T-helper 1 cell treated with Interleukin-12 subunit alpha and Interleukin-12 subunit beta and Interleukin-4 antibody, amounts not matched to agents 30 μg/mL and 1 μg/mL, for 36 hours (primary cell): ENCODE data around the gene NUP188.
"Not testable (repeated sequence)": the region's sequence is repeated elsewhere in the genome, so short reads cannot be mapped to it uniquely, and the experiment has no call there.

Source experiments
- H3K27ac Mint-ChIP-seq: one replicate; pipeline ENCODE4 v1.8.0; 2021; ENCODE audit warnings: mild to moderate bottlenecking, mixed read lengths
- H3K27me3 Mint-ChIP-seq: one replicate; pipeline ENCODE4 v1.8.0; 2021; ENCODE audit warnings: low read depth, mixed read lengths
- H3K36me3 Mint-ChIP-seq: one replicate; pipeline ENCODE4 v1.8.0; 2021; ENCODE audit warnings: low read depth, mixed read lengths
- H3K4me1 Mint-ChIP-seq: one replicate; pipeline ENCODE4 v1.8.0; 2021; ENCODE audit warnings: low read depth, mixed read lengths
- H3K4me3 Mint-ChIP-seq: one replicate; pipeline ENCODE4 v1.8.0; 2021; ENCODE audit warnings: mild to moderate bottlenecking, moderate library complexity, mixed read lengths
- H3K9me3 Mint-ChIP-seq: one replicate; pipeline ENCODE4 v1.8.0; 2021; ENCODE audit warnings: mixed read lengths

Gene NUP188

DNA sequence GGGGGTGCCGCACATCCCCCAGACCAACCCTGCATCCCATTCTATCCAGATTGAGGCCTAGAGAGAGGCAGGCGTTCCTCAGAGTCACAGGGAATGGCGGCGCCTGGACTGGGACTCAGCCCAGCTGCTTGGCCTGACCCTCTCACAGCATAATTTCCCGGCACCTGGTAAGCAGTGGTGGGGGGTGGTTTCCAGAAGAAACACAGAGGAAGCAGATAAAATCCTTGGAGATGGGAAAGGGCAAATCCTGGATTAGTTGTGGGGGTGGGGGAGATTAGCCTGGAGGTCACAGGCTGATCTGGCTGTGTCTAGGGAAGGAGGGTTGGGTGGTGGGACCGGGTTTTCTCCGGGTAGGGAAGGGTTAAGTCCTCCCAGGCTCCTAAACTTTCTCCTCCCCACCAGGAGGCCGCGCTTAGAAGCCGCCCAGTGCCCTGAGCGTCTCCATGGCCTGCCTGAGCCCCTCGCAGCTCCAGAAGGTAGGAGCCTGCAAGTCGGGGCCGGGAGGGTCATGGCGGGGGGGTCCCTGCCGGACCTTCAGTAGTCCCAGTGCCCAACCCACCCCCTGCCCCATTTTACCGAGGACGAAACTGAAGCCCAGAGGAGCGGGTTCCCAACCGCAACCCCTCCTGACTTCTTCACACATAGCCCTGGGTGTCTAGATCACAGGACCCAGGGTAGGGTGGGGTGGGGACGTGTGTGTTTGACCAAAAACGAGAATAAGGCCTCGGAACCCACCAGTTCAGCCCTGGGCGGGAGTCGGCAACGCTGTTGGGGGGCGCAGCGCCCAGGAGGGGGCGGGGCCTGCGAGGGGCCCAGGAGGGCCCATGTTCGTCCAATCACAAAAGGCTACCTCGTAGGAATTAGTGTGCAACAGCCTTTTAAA lies 25.4 kb upstream of the NUP188 start:
- no peak overlapping the region for H3K4me3 Mint-ChIP-seq
- H3K27ac Mint-ChIP-seq, result no peak overlapping the region
- peaks cover 14% of the 10 kb centered on the region for H3K36me3 Mint-ChIP-seq
- no peaks in the 10 kb centered on the region for H3K9me3 Mint-ChIP-seq
- peaks cover 15% of the 10 kb centered on the region for H3K4me1 Mint-ChIP-seq
- no peaks in the 10 kb centered on the region for H3K27me3 Mint-ChIP-seq

DNA sequence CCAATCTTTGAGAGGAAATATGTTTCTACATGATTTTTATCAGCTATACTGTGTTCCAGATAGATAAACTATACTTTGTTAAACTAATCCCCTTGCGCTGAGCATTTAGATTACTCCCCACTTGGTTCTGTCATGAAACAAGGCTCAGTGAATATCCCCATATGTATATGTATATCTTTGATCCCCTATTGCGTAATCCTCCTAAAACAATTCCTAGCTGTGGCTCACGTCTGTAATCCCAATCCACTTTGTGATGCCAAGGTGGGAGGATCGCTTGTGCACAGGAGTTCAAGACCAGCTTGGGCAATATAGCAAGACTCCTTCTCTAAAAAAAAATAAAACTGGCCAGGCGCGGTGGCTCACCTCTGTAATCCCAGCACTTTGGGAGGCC lies 24.0 kb upstream of the NUP188 start:
- H3K27me3 Mint-ChIP-seq, result no peaks in the 10 kb centered on the region
- peaks cover 20% of the 10 kb centered on the region for H3K4me1 Mint-ChIP-seq
- H3K4me3 Mint-ChIP-seq, result no peak overlapping the region
- H3K36me3 Mint-ChIP-seq, result peaks cover 4% of the 10 kb centered on the region
- no peak overlapping the region for H3K27ac Mint-ChIP-seq
- no peaks in the 10 kb centered on the region for H3K9me3 Mint-ChIP-seq

DNA sequence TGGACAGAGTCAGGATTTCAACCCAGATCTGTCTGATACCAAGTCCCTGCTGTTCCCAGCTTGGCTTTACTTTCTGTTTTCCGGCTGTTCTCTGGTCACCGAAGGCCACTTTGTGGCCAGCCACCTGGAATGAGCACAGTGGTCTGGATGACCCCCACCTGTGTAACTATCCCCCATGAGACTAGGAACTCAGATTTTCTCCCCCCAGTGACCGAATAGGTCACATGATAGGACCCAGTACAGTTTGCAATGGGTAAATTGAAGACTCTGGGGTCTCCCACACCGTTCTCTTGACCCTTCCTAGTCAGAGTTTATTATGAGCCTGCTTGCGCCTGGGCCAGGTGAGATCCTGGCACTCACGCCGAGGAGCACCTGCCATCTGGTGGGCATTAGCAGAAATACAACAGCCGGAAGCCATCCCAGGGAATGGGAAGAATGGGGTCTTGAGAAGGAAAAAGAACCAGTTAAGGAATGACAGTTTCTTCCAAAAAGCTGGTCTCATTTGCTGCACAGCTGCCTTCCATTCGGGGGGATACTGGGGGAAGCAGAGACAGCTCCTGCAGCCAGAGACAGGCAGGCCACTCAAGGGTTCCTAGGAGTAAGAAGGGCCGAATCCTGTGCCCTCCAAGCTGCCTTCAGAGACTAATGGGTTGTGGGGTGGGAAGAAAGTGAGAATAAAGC lies 19.6 kb upstream of the NUP188 start:
- H3K4me1 Mint-ChIP-seq, result peaks cover 17% of the 10 kb centered on the region
- peak overlapping the region; percentile 34 for H3K27ac Mint-ChIP-seq
- no peaks in the 10 kb centered on the region for H3K9me3 Mint-ChIP-seq
- no peak overlapping the region for H3K4me3 Mint-ChIP-seq
- H3K27me3 Mint-ChIP-seq, result no peaks in the 10 kb centered on the region
- no peaks in the 10 kb centered on the region for H3K36me3 Mint-ChIP-seq

DNA sequence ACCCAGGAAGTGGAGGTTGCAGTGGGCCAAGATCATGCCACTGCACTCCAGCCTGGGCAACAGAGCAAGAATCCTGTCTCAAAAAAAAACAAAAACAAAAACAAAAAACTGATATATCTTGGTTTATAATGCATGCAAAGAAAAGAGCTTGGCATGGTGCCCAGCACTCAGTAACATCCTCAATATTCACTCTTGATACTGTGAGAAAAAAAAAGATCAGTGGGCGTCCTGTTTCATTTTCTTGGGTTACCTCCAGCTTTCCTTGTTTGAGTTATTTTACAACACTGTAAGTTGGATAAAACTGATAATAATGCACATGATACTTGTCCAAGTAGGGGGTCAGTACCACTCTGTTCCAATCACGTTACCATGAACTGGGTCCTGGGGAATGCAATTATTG lies 18.9 kb upstream of the NUP188 start:
- H3K27me3 Mint-ChIP-seq, result no peaks in the 10 kb centered on the region

DNA sequence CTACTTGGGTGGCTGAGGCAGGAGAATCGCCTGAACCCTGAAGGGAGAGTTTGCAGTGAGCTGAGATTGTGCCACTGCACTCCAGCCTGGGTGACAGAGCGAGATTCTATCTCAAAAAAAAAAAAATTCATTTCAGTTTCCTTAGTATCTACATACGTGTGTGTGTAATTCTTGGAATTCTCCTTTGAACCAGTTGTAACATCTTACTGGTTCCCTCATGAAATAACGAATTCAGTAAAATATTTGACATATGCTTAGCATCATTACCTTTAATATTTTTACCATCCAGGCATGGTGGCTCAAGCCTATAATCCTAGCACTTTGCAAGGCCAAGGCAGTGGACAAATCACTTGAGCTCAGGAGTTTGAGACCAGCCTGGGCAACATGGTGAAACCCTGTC lies 17.9 kb upstream of the NUP188 start:
- H3K9me3 Mint-ChIP-seq, result no peaks in the 10 kb centered on the region

More for the DNA sequence above, 18.9 kb upstream of the NUP188 start:
- no peaks in the 10 kb centered on the region for H3K9me3 Mint-ChIP-seq
- no peak overlapping the region for H3K4me3 Mint-ChIP-seq
- no peaks in the 10 kb centered on the region for H3K36me3 Mint-ChIP-seq
- H3K27ac Mint-ChIP-seq, result no peak overlapping the region
- peaks cover 17% of the 10 kb centered on the region for H3K4me1 Mint-ChIP-seq

DNA sequence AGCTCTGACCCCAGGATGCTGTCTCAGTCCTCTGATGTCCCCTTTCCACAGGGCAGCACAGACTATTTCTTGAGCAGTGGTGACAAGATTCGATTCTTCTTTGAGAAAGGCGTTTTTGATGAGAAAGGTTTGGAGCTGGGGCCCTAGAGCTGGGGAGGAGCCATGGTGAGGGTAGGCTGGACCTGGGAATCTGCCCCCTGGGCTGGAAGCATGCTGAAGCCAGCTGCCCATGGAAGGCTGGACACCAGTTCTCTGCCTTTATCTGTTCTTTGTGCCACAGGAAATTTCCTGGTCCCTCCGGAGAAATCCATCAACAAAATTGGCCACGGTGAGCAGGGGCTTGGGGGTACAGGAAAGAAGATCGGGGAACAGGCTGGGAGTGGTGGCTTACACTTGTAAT lies 13.8 kb upstream of the NUP188 start:
- no peaks in the 10 kb centered on the region for H3K27me3 Mint-ChIP-seq
- H3K4me1 Mint-ChIP-seq, result no peaks in the 10 kb centered on the region
- no peak overlapping the region for H3K27ac Mint-ChIP-seq
- H3K9me3 Mint-ChIP-seq, result no peaks in the 10 kb centered on the region
- H3K36me3 Mint-ChIP-seq, result no peaks in the 10 kb centered on the region
- no peak overlapping the region for H3K4me3 Mint-ChIP-seq

More for the DNA sequence above, 17.9 kb upstream of the NUP188 start:
- Mint-ChIP-seq H3K27me3 (no peaks in the 10 kb centered on the region), H3K36me3 (no peaks in the 10 kb centered on the region), H3K4me3 (no peak overlapping the region), H3K4me1 (peaks cover 17% of the 10 kb centered on the region), H3K27ac (no peak overlapping the region)

DNA sequence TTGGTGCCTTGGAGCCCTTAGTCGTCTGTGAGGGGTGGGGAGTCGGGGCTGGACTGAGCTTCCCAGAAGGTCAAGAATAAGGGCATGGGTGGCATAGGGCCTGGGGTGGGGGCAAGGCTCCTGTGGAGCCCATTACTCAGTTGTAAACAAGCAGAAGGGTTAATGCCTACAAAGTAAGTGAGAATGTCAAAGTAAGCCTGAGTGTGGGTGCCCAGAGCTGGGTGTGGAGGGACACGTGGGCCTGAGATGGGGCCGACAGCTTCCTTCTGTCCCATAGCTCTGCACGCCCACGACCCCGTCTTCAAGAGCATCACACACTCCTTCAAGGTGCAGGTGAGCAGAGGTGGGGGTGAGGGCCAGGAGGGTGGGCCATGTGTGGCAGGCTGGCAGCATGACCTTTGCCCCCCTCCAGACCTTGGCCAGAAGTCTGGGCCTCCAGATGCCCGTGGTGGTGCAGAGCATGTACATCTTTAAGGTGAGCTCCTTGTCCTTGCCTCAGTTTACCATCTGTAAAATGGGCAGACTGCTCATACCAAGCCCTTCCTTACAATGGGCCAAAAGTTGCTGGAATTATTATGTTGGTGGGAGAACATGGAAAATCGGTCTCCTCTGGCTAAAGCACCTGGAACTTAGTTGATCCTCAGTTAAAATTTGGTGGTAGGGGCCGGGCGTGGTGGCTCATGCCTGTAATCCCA lies 11.2 kb upstream of the NUP188 start:
- no peaks in the 10 kb centered on the region for H3K4me1 Mint-ChIP-seq
- no peak overlapping the region for H3K4me3 Mint-ChIP-seq
- H3K27ac Mint-ChIP-seq, result no peak overlapping the region
- H3K27me3 Mint-ChIP-seq, result no peaks in the 10 kb centered on the region
- no peaks in the 10 kb centered on the region for H3K36me3 Mint-ChIP-seq
- H3K9me3 Mint-ChIP-seq, result no peaks in the 10 kb centered on the region

DNA sequence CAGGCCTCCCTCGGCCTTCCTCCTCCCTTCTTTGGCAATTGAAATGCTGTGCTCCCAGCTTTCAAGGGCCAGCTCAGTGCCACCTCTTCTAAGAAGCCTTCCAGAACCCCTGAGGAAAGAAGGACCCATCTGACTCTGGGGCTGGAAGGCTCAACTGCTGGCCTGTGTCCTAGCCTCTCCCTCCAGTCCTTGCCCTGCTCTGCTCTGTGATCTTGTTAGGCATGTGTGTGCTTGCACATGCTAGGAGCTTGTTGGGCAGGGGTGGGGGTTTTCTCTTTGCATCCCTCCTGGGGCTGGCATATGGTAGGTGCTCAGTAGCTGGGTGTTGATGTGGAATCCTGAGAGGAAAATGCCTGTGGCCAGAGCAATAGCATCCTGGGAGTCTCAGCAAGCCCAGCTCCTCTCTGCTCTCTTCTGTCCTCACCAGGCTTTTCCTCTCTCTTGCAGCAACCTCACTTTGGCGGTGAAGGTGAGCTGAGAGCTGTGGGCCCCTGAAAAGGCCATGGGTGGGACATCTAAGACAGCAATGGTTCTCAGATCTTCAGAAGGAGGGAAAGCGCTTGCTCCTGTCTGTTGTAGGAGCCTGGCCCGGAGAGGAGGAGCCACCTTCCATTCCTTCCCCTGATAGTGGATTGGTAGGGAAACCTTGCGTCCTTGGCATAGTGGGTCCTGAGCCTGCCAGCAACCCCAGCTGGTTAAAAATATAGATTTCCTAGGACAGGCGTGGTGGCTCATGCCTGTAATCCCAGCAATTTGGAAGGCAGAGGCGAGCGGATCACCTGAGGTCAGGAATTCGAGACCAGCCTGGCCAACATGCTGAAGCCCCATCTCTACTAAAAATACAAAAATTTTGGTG lies 10.0 kb upstream of the NUP188 start:
- Mint-ChIP-seq H3K36me3 (no peaks in the 10 kb centered on the region), H3K27me3 (no peaks in the 10 kb centered on the region), H3K4me3 (no peak overlapping the region), H3K27ac (no peak overlapping the region), H3K4me1 (no peaks in the 10 kb centered on the region), H3K9me3 (no peaks in the 10 kb centered on the region)

DNA sequence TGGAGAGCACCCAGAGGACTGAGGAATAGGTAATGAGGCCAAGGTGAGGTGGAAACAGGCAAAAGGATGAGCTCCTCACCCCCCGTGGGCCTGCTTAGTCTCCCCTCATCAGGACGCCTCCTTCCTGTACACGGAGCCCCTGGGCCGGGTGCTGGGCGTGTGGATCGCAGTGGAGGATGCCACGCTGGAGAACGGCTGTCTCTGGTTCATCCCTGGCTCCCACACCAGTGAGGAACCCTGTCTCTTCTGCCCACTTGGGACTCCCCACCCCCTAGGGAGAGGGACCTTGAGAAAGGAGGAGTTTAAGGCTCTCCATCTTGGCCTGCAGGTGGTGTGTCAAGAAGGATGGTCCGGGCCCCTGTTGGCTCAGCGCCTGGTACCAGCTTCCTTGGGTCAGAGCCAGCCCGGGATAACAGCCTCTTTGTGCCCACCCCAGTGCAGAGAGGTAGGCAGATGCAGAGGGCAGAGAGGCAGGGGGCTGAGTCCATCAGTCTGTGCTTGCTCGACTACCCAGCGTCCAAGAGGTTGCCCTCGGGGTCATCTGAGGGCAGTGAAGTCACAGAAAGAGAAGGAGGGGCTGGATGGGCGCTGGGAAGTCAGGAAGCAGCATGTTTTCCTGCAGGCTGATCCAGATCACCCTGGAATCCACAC lies 7.1 kb upstream of the NUP188 start:
- H3K36me3 Mint-ChIP-seq, result peaks cover 1% of the 10 kb centered on the region
- H3K4me3 Mint-ChIP-seq, result no peak overlapping the region
- no peak overlapping the region for H3K27ac Mint-ChIP-seq

DNA sequence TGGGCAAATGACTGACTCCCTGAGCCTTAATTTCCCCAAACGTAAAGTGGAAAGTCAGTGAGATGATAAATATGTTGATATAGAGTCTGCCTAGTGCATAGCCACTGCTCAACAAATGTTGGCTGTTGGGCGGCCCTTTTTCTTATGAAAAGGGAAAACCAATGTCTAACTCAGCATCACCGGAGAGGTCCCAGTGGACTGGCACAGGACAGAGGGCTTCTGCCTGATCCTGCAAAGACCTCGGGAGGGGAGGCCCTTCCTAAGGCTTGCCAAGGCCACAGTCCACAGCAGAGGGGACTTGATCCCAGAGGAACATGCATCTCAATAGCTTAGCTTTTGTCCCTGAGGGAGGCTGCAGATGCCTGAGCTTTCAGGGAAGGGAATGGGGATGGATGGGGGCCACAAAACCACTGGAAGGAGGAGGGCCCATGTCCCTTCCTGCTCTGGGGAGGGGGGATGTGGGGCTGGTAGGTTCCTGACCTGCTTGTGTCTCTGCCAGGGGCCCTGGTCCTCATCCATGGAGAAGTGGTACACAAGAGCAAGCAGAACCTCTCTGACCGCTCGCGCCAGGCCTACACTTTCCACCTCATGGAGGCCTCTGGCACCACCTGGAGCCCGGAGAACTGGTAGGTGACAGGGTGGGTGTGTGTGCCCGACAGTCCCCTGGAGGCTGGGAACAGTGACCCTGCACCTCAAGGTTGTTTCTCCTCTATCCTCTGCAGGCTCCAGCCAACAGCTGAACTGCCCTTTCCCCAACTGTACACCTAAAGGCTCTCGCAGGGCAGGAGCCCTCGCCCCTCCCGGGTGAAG lies 6.3 kb upstream of the NUP188 start:
- H3K36me3 Mint-ChIP-seq, result peaks cover 8% of the 10 kb centered on the region
- no peak overlapping the region for H3K27ac Mint-ChIP-seq
- no peak overlapping the region for H3K4me3 Mint-ChIP-seq
- H3K9me3 Mint-ChIP-seq, result no peaks in the 10 kb centered on the region
- no peaks in the 10 kb centered on the region for H3K27me3 Mint-ChIP-seq
- H3K4me1 Mint-ChIP-seq, result peaks cover 7% of the 10 kb centered on the region

More for the DNA sequence above, 7.1 kb upstream of the NUP188 start:
- Mint-ChIP-seq H3K27me3 (no peaks in the 10 kb centered on the region), H3K4me1 (no peaks in the 10 kb centered on the region), H3K9me3 (no peaks in the 10 kb centered on the region)

DNA sequence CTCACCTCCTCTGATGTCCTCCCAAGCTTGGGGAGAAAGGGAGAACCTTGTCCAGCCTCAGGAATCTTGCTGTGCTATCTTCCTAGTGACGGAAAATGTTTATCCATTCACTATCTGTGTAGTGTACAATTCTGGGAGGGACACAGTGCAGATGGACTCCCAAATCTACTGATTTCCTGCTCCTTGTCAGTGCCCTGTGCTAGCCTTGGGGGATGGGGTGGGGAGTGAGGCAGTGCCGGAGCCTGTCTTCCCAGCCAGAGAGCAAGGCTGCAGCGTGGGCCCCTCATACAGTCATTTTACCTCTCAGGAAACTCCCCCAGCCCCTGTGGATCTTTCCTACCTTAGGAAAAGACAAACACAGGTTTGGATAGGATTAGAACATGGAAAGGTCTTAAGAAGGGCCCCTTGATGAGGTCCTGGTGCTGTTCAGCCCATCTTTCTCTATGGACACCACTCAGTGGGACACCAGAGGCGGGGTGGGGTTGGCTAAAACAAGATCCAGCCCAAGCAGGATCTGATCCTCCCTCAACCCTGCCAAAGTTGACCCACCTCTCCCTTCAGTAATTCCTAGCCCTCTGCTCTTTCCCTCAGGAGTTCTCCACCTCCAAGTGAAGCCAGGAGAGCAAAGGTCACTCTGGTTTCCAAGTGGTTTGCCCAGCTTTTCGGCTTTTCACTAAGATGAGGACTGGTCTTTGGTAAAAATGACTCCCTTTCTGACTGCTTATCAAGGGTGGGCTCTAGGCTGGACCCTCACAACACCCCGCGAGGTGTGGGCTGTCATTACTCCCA lies 3.5 kb upstream of the NUP188 start:
- Mint-ChIP-seq H3K36me3 (peaks cover 10% of the 10 kb centered on the region), H3K27ac (no peak overlapping the region), H3K9me3 (no peaks in the 10 kb centered on the region), H3K27me3 (no peaks in the 10 kb centered on the region), H3K4me1 (peaks cover 20% of the 10 kb centered on the region), H3K4me3 (no peak overlapping the region)

DNA sequence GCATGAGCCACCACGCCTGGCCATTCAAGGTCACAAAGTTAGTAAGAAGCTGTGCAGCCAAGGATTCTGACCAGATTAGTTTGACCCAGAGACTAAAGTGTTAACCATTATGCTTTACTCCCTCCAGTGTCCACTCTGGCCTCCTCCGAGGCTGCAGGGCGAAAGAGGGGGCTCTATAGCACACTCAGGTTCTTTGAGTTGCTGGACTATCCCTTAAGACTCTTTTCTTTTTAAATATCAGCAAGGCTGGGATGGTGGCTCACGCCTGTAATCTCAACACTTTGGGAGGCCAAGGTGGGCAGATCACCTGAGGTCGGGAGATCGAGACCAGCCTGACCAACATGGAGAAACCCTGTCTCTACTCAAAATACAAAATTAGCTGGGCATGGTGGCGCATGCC lies 2.5 kb upstream of the NUP188 start:
- H3K4me3 Mint-ChIP-seq, H3K9me3 Mint-ChIP-seq, H3K27me3 Mint-ChIP-seq, H3K27ac Mint-ChIP-seq: not testable (repeated sequence)
- Mint-ChIP-seq H3K36me3 (peaks cover 10% of the 10 kb centered on the region), H3K4me1 (peaks cover 20% of the 10 kb centered on the region)
